Lung (tissue), 13 donors: Measurements from ENCODE around the gene GFI1B. TPM values are rescaled to one million over a fixed set of nuclear protein-coding genes. Genes with fewer than 3 reads are reported as not detected.
A peak's percentile ranks its signal among the peaks of the same experiment; 100 is the strongest.
"Not testable (repeated sequence)": the region's sequence is repeated elsewhere in the genome, so short reads cannot be mapped to it uniquely, and the experiment has no call there.

Source experiments
- ATAC-seq: fragments of 200-7000 bp; cut with Tn5 transposase; one replicate; pipeline ENCODE4 v1.9.1; 2020; ENCODE audit warnings: moderate number of reproducible peaks; ENCODE audit not compliant: insufficient read depth, low FRiP score
- DNase-seq, 3 donors: peaks; one replicate each; pipeline ENCODE4 v3.0.0-alpha.2; 2013 to 2017
- H3K27ac ChIP-seq, 2 donors: one replicate each; pipeline ENCODE4 v1.5.1; 2013; ENCODE audit warnings: mild to moderate bottlenecking in 2 of 2, moderate library complexity in 2 of 2, control low read depth in 1 of 2, inconsistent platforms in 1 of 2, low read depth in 1 of 2, low read length in 1 of 2
- H3K27me3 ChIP-seq, 3 donors: one replicate each; pipeline ENCODE4 v1.5.1; 2013; ENCODE audit warnings: low read length in 2 of 3; ENCODE audit not compliant: control insufficient read depth in 3 of 3, insufficient read depth in 3 of 3
- H3K36me3 ChIP-seq, 4 donors: one replicate each; pipeline ENCODE4 v1.5.1; 2013; ENCODE audit warnings: low read length in 4 of 4, mild to moderate bottlenecking in 1 of 4, moderate library complexity in 1 of 4; ENCODE audit not compliant: control insufficient read depth in 4 of 4, insufficient read depth in 4 of 4
- H3K4me1 ChIP-seq, 5 donors: one replicate each; pipeline ENCODE4 v1.5.1; 2013; ENCODE audit warnings: low read length in 5 of 5, mild to moderate bottlenecking in 2 of 5, moderate library complexity in 1 of 5; ENCODE audit not compliant: control insufficient read depth in 5 of 5, insufficient read depth in 5 of 5
- H3K4me3 ChIP-seq: one replicate; pipeline ENCODE4 v1.5.1; 2013; ENCODE audit warnings: mild to moderate bottlenecking, control low read depth, moderate library complexity
- H3K9ac ChIP-seq, 2 donors: one replicate each; pipeline ENCODE4 v1.5.1; 2013; ENCODE audit warnings: low read length in 2 of 2, control low read depth in 1 of 2; ENCODE audit not compliant: insufficient read depth in 1 of 2
- H3K9me3 ChIP-seq, 4 donors: one replicate each; pipeline ENCODE4 v1.5.1; 2013; ENCODE audit warnings: low read length in 3 of 4, mild to moderate bottlenecking in 1 of 4, moderate library complexity in 1 of 4; ENCODE audit not compliant: control insufficient read depth in 4 of 4, insufficient read depth in 3 of 4
- WGBS, 2 donors: extraction: QIAGEN DNeasy Blood & Tissue Kit; methylation state at CpG; one replicate each; pipeline ENCODE4 v1.1.7; 2013; 5-methylcytosine and 5-hydroxymethylcytosine counted together
- polyA plus RNA-seq, 2 donors: library from polyadenylated mRNA; stranded (reverse); fragments of 200-250 nt; gene quantifications; one replicate each; pipeline ENCODE4 v1.2.1, GENCODE V29; 2013
- small RNA-seq: library from RNA; depleted of rRNA; stranded (forward); fragments of <200 nt; gene quantifications from one replicate; pipeline ENCODE3, GENCODE V24; 2014; ENCODE audit warnings: low replicate concordance
- total RNA-seq, 2 donors: library from RNA; depleted of rRNA in 1 of 2; stranded (reverse); fragments of >200 nt in 1 of 2; gene quantifications; one replicate each; pipeline ENCODE4 v1.2.1, GENCODE V29; 2014 to 2021
- TF ChIP-seq, protein P1 (sequence below): IDR thresholded peaks from 2 replicates; pipeline ENCODE4 v1.5.1; 2012; ENCODE audit warnings: mild to moderate bottlenecking; ENCODE audit errors: control extremely low read depth, extremely low read depth
- donor health status: control.
- donor health status: control.
- donor health status: Bipolar disorder and iron deficiency.
- donor health status: healthy.
- donor health status: DM: yes; HTN: yes; CAD: no.

Gene GFI1B
- total and polyA plus RNA-seq, 4 donors: 0.25 to 1.4 (median 0.76) TPM

DNA sequence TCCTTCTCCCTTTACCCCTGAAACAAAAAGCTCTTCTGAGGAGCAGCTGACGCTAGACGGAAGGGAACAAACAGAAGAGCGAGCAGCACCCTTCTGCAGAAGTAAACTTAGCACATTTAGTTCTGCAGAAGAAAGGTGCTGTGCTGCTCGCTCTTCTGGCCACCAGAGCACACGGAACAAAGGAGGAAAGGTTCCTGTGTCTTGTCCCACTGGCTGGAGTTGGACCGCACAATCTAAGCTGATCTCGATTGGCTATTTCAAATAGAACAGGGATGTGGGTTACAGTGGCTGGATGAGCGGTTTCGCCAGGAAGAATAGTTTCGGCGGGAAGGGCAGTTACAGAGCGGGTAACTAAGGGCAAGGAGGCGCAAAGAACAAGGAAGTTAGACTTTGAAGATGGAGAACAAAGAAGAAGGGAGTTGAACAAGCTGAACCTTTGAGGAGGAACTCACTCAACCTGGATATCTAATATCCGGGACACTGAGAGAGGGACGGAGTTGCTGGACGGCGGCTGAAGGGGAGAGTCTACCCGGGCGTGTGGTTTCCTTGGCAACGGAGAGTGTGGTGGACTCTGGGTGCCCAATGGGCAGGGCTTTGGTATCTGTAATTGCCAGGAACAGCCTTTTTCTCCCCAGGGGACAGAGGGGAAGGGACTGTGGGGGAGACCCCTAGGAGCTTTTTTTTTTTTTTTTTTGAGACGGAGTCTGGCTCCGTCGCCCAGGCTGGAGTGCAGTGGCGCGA lies 59.5 kb downstream of the GFI1B start:
- TF ChIP-seq, protein P1, sequence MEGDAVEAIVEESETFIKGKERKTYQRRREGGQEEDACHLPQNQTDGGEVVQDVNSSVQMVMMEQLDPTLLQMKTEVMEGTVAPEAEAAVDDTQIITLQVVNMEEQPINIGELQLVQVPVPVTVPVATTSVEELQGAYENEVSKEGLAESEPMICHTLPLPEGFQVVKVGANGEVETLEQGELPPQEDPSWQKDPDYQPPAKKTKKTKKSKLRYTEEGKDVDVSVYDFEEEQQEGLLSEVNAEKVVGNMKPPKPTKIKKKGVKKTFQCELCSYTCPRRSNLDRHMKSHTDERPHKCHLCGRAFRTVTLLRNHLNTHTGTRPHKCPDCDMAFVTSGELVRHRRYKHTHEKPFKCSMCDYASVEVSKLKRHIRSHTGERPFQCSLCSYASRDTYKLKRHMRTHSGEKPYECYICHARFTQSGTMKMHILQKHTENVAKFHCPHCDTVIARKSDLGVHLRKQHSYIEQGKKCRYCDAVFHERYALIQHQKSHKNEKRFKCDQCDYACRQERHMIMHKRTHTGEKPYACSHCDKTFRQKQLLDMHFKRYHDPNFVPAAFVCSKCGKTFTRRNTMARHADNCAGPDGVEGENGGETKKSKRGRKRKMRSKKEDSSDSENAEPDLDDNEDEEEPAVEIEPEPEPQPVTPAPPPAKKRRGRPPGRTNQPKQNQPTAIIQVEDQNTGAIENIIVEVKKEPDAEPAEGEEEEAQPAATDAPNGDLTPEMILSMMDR: no peak
- no peak for DNase-seq
- Histone ChIP-seq H3K9ac (no peak overlapping the region), H3K9me3 (peaks cover 0 to 4% (median 0%) of the 10 kb centered on the region in 4 donors), H3K27ac (no peak overlapping the region), H3K4me3 (no peak overlapping the region), H3K36me3 (peaks cover 3 to 26% (median 16%) of the 10 kb centered on the region in 4 donors), H3K4me1 (no peaks in the 10 kb centered on the region), H3K27me3 (no peaks in the 10 kb centered on the region)
- 91 to 92% methylated on average over 25 of the region's 25 CpGs for WGBS, 2 donors
- ATAC-seq: no peak

DNA sequence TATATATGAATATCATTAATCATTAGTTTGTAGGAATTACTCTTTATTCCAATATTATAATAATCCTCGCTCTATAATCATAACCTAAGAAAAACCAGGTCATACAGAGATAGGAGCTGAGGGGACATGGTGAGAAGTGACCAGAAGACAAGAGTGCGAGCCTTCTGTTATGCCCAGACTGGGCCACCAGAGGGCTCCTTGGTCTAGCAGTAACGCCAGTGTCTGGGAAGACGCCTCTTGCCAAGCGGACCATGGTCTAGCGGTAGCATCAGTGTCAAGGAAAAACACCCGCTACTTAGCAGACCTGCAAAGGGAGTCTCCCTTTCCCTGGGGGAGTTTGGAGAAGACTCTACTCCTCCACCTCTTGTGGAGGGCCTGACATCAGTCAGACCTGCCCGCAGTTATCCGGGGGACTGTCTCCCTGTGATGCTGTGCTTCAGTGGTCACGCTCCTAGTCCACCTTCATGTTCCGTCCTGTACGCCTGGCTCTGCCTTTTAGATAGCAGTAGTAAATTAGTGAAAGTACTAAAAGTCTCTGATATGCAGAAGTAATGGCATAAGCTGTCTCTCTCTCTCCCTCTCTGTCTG lies 62.5 kb downstream of the GFI1B start:
- not testable (repeated sequence) for ATAC-seq, H3K9me3 ChIP-seq, H3K27me3 ChIP-seq, H3K9ac ChIP-seq, H3K27ac ChIP-seq, H3K4me3 ChIP-seq, H3K4me1 ChIP-seq
- TF ChIP-seq, protein P1: peak; percentile 13
- WGBS, 2 donors: 90 to 95% methylated on average over 12 of the region's 12 CpGs
- H3K36me3 ChIP-seq: peaks cover 16 to 37% (median 26%) of the 10 kb centered on the region in 4 donors
- DNase-seq: peak in 1 of 3 donors; percentile 29

Small RNA genes within 50 kb of the gene (small RNA-seq; reads per million reads assigned to genes)
- not detected for gene AL593851.1
- 0.35 reads per million, percentile 43 among the genes with 10 or more reads in this experiment for gene MIR548AW
- not detected for gene RNU7-21P

Other genes starting within 250 kb of the GFI1B start
- 10 to 100 TPM in 1 of 2 donors, 1 to 10 TPM in 1; 5.1 to 10.6 TPM for gene AK8, start 100.4 kb upstream of the GFI1B start, total RNA-seq
- gene AK8, start 100.4 kb upstream of the GFI1B start, polyA plus RNA-seq: 1 to 10 TPM; 1.9 to 2.4 TPM
- 10 to 100 TPM; 21.2 to 25.1 TPM for gene SPACA9, start 99.8 kb upstream of the GFI1B start, total RNA-seq
- 10 to 100 TPM; 10.5 to 11.3 TPM for gene SPACA9, start 99.8 kb upstream of the GFI1B start, polyA plus RNA-seq
- gene TSC1, start 34.1 kb upstream of the GFI1B start, total RNA-seq: 10 to 100 TPM; 50.8 to 76.6 TPM
- gene TSC1, start 34.1 kb upstream of the GFI1B start, polyA plus RNA-seq: 10 to 100 TPM; 11.4 to 16.1 TPM
- gene GTF3C5, start 52.3 kb downstream of the GFI1B start, total RNA-seq: 10 to 100 TPM; 43.6 to 47.3 TPM
- gene GTF3C5, start 52.3 kb downstream of the GFI1B start, polyA plus RNA-seq: 10 to 100 TPM; 41.0 to 60.0 TPM
- 1 to 10 TPM in 1 of 2 donors, under 1 TPM in 1; 0.77 to 6.3 TPM for gene CEL, start 83.3 kb downstream of the GFI1B start, total RNA-seq
- under 1 TPM; 0.66 to 0.94 TPM for gene CEL, start 83.3 kb downstream of the GFI1B start, polyA plus RNA-seq
- gene RALGDS, start 142.5 kb downstream of the GFI1B start, total RNA-seq: 10 to 100 TPM; 60.7 to 61.1 TPM
- 100 to 1,000 TPM in 1 of 2 donors, 10 to 100 TPM in 1; 49.5 to 145 TPM for gene RALGDS, start 142.5 kb downstream of the GFI1B start, polyA plus RNA-seq
- 10 to 100 TPM in 1 of 2 donors, 1 to 10 TPM in 1; 6.1 to 42.9 TPM for gene GBGT1, start 185.2 kb downstream of the GFI1B start, total RNA-seq
- 10 to 100 TPM; 14.8 to 31.6 TPM for gene GBGT1, start 185.2 kb downstream of the GFI1B start, polyA plus RNA-seq
- gene OBP2B, start 230.6 kb downstream of the GFI1B start, total RNA-seq: not detected
- gene OBP2B, start 230.6 kb downstream of the GFI1B start, polyA plus RNA-seq: not detected